ENCODE measurements around the gene PIK3R5. TPM values are rescaled to one million over a fixed set of nuclear protein-coding genes. Genes with fewer than 3 reads are reported as not detected.

PIK3R5 gene
- total RNA-seq, 1 donor from 2014 or later = not detected

DNA sequence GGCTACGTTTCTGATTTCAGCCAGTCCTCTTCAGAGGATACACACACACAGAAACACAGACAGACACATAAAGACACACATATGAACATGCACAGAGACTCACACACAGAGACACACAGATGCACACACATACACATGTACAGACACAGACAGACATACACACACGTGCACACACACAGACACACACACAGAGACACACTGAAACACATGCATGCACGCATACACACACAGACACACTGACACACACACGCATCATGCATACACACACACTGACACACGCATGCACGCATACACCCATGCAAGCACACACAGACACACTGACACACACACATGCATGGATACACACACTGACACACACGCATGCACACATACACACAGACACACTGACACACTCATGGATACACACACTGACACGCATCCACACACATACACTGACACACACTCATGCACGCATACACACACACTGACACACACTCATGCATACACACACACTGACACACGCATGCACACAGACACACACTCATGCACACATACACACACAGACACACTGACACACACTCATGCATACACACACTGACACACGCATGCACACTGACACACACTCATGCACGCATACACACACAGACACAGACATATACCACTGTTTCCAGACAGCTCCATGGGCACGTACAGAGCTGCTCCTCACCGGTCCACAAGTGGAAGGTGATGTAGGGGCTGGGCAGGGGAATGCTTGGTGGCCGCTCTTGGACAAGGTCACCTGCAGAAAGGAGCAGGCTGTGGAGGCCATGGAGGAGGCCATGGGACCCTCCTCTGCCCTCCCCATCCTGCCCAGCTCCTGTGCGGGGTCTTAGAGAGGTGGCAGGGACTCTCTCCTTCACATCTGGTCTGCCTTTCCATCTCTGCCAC is 136.2 kb downstream of the PIK3R5 start:
- H3K27me3 Mint-ChIP-seq (ENCODE audit: low read depth) = peaks cover 6% of the 10 kb centered on the region
- no peak overlapping the region for H3K27ac Mint-ChIP-seq (ENCODE audit: unreplicated experiment)
- peaks cover 12% of the 10 kb centered on the region for H3K9me3 Mint-ChIP-seq (ENCODE audit: low read depth)
- DNase-seq (ENCODE audit: low spot score) = peak; percentile 6
- TF ChIP-seq, protein P1, sequence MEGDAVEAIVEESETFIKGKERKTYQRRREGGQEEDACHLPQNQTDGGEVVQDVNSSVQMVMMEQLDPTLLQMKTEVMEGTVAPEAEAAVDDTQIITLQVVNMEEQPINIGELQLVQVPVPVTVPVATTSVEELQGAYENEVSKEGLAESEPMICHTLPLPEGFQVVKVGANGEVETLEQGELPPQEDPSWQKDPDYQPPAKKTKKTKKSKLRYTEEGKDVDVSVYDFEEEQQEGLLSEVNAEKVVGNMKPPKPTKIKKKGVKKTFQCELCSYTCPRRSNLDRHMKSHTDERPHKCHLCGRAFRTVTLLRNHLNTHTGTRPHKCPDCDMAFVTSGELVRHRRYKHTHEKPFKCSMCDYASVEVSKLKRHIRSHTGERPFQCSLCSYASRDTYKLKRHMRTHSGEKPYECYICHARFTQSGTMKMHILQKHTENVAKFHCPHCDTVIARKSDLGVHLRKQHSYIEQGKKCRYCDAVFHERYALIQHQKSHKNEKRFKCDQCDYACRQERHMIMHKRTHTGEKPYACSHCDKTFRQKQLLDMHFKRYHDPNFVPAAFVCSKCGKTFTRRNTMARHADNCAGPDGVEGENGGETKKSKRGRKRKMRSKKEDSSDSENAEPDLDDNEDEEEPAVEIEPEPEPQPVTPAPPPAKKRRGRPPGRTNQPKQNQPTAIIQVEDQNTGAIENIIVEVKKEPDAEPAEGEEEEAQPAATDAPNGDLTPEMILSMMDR (IDR thresholded peaks at IDR 0.05) = no peak
- no peaks in the 10 kb centered on the region for H3K36me3 Mint-ChIP-seq (ENCODE audit: low read depth)
- no peak overlapping the region for H3K4me3 Mint-ChIP-seq (ENCODE audit: unreplicated experiment)
- H3K4me1 Mint-ChIP-seq (ENCODE audit: low read depth) = no peaks in the 10 kb centered on the region

Other genes starting within 250 kb of the PIK3R5 start
- gene CCDC42, start 220.9 kb downstream of the PIK3R5 start, total RNA-seq = not detected in 3 replicates
- gene SPDYE4, start 207.2 kb downstream of the PIK3R5 start, total RNA-seq = not detected in 3 replicates
- not detected in 3 replicates for gene MFSD6L, start 166.3 kb downstream of the PIK3R5 start, total RNA-seq
- not detected in 3 replicates for gene PIK3R6, start 98.0 kb downstream of the PIK3R5 start, total RNA-seq
- gene NTN1, start 55.8 kb upstream of the PIK3R5 start, total RNA-seq = 3.3 to 4.3 TPM (median 4.0 TPM) in 3 replicates